Measurements from ENCODE around the gene TOPAZ1.
A peak's percentile ranks its signal among the peaks of the same experiment; 100 is the strongest.

Gene TOPAZ1

DNA sequence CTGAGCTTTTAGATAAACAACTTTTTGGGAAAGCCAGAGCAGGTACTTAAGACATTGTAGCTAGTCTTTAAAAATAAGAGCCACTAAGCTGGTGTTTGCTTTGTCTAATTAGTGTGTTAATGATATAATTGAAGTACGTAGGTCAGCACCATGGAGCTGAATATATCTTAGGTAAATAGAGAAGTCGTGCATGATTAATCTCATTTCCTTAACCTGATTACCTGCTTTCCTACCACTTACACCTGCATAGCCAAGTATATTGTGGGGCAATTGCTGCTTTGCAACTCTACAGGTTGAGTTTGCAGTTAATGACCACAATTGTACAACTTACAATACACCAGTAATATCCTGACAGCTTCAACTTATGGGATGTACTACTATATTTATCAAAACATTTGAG is 17.6 kb upstream of the TOPAZ1 start:
- no peak for TF ChIP-seq POU2F2 (IDR thresholded peaks at IDR 0.05; ENCODE audit: low read depth, low read length)
- no peak for TF ChIP-seq PAX5 (IDR thresholded peaks at IDR 0.05; ENCODE audit: insufficient read depth, low read length, severe bottlenecking)
- TF ChIP-seq TAF1 (IDR thresholded peaks at IDR 0.05; ENCODE audit: low read depth, low read length): no peak
- TF ChIP-seq SPI1 (IDR thresholded peaks at IDR 0.05; ENCODE audit: low read depth, low read length): no peak
- no peak for TF ChIP-seq POLR2A (IDR thresholded peaks at IDR 0.05; ENCODE audit: low read depth, low read length)
- no peak for TF ChIP-seq POLR2AphosphoS5 (IDR thresholded peaks at IDR 0.05; ENCODE audit: low read depth, low read length)
- DNase-seq (ENCODE audit: insufficient read length, low spot score) (no peak), FAIRE-seq (no peak)

DNA sequence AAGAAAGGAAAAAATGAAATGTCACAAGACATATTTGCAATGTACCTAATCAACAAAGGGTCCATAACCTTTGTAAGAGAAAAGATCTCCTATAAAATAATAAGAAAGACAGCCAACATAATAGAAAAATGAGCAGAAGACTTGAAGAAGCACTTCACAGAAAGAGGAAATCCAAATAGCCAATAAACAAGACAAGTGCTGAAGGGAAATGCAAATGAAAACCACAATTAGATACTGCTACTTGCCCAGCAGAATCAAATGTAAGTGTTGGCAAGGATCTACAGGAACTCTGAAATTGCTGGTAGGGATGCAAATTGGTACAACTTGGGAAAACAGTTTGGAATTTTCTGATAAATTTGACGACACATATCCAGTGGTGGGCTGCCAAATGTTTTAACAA is 15.1 kb upstream of the TOPAZ1 start:
- no peak for FAIRE-seq
- TF ChIP-seq SPI1 (IDR thresholded peaks at IDR 0.05; ENCODE audit: low read depth, low read length) (no peak), POLR2A (IDR thresholded peaks at IDR 0.05; ENCODE audit: low read depth, low read length) (no peak), PAX5 (IDR thresholded peaks at IDR 0.05; ENCODE audit: insufficient read depth, low read length, severe bottlenecking) (no peak), POLR2AphosphoS5 (IDR thresholded peaks at IDR 0.05; ENCODE audit: low read depth, low read length) (no peak), TAF1 (IDR thresholded peaks at IDR 0.05; ENCODE audit: low read depth, low read length) (no peak), POU2F2 (IDR thresholded peaks at IDR 0.05; ENCODE audit: low read depth, low read length) (no peak)
- DNase-seq (ENCODE audit: insufficient read length, low spot score): no peak

DNA sequence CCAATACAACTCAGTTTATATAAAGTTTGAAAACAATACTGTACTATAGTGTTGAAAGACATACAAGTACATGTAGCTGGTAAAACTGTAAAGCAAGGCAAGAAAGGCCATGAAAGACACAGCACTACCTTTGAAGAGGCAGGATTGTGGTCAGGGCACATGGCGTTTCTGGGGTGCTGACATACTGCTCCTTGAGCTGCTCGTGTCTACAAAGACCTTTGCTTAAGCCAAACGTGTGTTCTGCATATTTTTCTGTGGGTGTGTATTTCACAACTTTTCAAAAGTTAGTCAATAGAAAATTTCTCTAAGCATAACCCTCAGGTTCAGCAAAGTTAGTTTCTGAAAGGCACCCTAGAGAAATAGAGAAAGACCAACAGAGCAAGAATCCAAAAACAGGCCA is 14.1 kb upstream of the TOPAZ1 start:
- no peak for FAIRE-seq
- DNase-seq (ENCODE audit: insufficient read length, low spot score): no peak
- no peak for TF ChIP-seq POU2F2 (IDR thresholded peaks at IDR 0.05; ENCODE audit: low read depth, low read length)
- no peak for TF ChIP-seq PAX5 (IDR thresholded peaks at IDR 0.05; ENCODE audit: insufficient read depth, low read length, severe bottlenecking)
- no peak for TF ChIP-seq POLR2AphosphoS5 (IDR thresholded peaks at IDR 0.05; ENCODE audit: low read depth, low read length)
- no peak for TF ChIP-seq SPI1 (IDR thresholded peaks at IDR 0.05; ENCODE audit: low read depth, low read length)
- TF ChIP-seq TAF1 (IDR thresholded peaks at IDR 0.05; ENCODE audit: low read depth, low read length): no peak
- no peak for TF ChIP-seq POLR2A (IDR thresholded peaks at IDR 0.05; ENCODE audit: low read depth, low read length)

DNA sequence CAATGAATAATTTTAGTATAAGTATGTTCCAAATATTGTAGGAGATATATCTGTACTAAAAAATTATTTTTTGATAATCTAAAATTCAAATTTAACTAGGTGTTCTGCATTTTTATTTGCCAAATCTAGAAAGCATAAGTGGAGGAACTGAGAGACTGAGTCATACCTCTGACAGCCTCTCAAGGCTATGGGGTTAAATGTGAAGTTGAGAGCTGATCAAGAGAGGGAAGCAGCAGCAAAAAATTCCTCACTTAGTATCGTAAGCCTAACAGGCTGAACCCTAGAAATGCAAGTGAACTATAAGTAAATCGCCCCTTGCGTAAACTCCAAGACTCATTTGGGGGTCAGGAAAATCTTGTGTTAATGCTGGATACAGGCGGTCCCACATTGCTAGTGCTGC is 12.8 kb upstream of the TOPAZ1 start:
- DNase-seq (ENCODE audit: insufficient read length, low spot score) (no peak), FAIRE-seq (no peak)
- no peak for TF ChIP-seq TAF1 (IDR thresholded peaks at IDR 0.05; ENCODE audit: low read depth, low read length)

DNA sequence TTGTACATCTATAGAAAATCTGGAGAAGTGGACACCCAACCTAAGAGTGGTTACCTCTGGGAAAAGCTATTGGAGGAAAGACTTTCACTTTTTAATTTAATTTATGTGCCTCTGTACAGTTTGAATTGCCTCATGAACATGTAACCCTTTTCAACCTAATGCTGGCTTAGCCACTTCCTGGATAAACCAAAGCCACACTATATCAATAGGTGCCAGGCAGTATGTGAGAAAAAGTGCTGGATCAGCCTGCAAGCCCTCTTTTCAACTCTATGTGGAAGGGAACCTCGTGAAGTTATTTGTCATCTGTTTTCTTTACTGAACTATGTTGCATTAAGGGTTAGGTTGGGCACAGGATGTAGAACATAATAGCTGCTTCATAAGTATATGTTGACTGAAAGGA is 9.3 kb upstream of the TOPAZ1 start:
- DNase-seq (ENCODE audit: insufficient read length, low spot score) (no peak), FAIRE-seq (no peak)
- TF ChIP-seq SPI1 (IDR thresholded peaks at IDR 0.05; ENCODE audit: low read depth, low read length): no peak
- no peak for TF ChIP-seq POLR2AphosphoS5 (IDR thresholded peaks at IDR 0.05; ENCODE audit: low read depth, low read length)
- TF ChIP-seq TAF1 (IDR thresholded peaks at IDR 0.05; ENCODE audit: low read depth, low read length): no peak
- no peak for TF ChIP-seq POLR2A (IDR thresholded peaks at IDR 0.05; ENCODE audit: low read depth, low read length)
- TF ChIP-seq POU2F2 (IDR thresholded peaks at IDR 0.05; ENCODE audit: low read depth, low read length): no peak
- TF ChIP-seq PAX5 (IDR thresholded peaks at IDR 0.05; ENCODE audit: insufficient read depth, low read length, severe bottlenecking): no peak

DNA sequence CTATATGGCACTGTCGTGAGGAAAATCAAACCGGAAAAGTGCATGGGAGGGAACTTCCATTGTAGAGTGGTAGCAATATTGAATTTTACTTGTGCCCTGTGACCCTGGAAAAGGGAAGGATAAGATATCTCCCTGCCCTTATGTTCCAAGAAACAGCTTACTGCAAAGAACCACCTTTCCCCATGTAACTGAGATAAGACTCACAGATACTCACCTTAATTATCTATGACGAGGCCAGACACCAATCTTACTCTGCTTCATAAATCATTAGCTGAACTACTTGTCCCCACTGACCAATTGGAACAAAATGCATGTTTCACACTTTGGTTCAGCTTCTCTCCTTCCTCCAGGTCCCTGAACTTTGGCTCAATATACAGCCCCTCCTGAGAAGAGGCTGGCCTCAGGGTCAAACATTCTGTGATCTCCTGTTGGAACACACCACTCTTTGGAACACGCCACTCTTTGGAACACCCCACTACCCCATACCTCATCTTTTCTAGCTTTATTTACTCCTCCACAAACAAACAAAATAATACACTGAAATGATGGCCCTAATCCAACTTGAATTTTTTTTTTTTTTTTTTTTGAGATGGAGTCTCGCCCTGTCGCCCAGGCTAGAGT is 6.9 kb upstream of the TOPAZ1 start:
- no peak for DNase-seq (ENCODE audit: insufficient read length, low spot score)
- TF ChIP-seq POU2F2 (IDR thresholded peaks at IDR 0.05; ENCODE audit: low read depth, low read length) (no peak), TAF1 (IDR thresholded peaks at IDR 0.05; ENCODE audit: low read depth, low read length) (no peak), POLR2A (IDR thresholded peaks at IDR 0.05; ENCODE audit: low read depth, low read length) (no peak), POLR2AphosphoS5 (IDR thresholded peaks at IDR 0.05; ENCODE audit: low read depth, low read length) (no peak), PAX5 (IDR thresholded peaks at IDR 0.05; ENCODE audit: insufficient read depth, low read length, severe bottlenecking) (no peak)
- FAIRE-seq: no peak

DNA sequence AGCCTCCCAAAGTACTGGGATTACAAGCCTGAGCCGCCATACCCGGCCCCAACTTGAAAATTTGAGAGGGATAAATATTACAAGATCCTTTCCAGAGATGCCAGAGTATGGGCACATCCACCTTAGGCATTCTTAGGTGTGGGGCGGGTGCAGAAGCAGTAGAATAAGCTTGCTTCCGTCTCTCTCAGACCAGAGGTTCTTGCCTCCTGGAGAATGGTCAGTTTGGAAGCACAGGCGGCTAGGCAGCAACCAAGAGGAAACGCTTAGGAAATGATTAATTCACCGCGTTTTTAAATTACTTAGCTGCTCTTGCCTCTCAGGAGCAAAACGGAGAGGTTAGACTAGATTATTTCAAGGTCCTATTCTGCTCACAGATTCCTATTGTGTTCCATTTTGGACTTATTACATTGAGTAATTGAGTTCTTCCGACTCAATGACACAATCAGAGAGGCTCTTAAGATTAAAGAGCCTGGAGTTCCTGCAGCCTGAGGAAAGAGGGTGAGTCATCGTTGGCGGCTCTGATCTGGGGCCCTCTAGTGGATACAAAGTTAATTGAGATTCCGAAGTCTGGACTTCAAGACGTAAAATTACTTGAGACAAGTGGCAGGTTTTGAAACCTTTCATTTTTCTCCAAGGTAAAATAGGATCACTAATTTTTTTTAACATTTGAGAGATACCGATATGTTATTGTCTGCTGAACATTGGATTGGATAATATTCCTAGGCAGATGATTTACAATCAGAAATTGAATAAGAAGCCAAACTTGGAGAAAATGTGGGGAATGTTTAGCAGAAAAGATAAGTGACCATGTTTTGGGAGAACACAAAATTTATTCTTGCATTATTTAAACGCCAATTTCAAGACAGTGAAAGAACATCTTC is 5.8 kb upstream of the TOPAZ1 start:
- DNase-seq (ENCODE audit: insufficient read length, low spot score) (peak; percentile 23), FAIRE-seq (peak; percentile 57)
- TF ChIP-seq TAF1 (IDR thresholded peaks at IDR 0.05; ENCODE audit: low read depth, low read length) (no peak), POU2F2 (IDR thresholded peaks at IDR 0.05; ENCODE audit: low read depth, low read length) (no peak), PAX5 (IDR thresholded peaks at IDR 0.05; ENCODE audit: insufficient read depth, low read length, severe bottlenecking) (no peak), SPI1 (IDR thresholded peaks at IDR 0.05; ENCODE audit: low read depth, low read length) (no peak), POLR2AphosphoS5 (IDR thresholded peaks at IDR 0.05; ENCODE audit: low read depth, low read length) (no peak), POLR2A (IDR thresholded peaks at IDR 0.05; ENCODE audit: low read depth, low read length) (no peak)

DNA sequence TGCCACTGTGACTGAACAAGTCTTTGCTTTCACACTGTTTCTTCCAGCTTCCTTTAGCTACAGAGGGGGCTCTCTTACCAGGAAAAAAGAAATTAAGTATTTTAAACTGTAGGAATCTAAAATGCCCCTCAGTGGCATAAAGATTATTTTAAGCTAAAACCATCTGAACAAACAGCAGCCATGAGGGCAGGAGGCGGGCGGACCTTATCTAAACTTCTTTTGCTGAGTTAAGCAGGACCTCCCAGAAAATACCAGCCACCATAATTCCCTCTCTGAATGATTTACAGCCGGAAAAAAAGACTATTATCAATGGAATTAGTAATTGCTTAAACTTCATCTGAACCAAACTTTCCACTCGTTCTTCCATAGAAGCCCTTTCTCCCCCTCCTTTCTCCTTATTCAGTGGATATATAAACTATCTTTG is 5.2 kb upstream of the TOPAZ1 start:
- FAIRE-seq (no peak), DNase-seq (ENCODE audit: insufficient read length, low spot score) (no peak)
- TF ChIP-seq POU2F2 (IDR thresholded peaks at IDR 0.05; ENCODE audit: low read depth, low read length): no peak
- no peak for TF ChIP-seq PAX5 (IDR thresholded peaks at IDR 0.05; ENCODE audit: insufficient read depth, low read length, severe bottlenecking)
- no peak for TF ChIP-seq TAF1 (IDR thresholded peaks at IDR 0.05; ENCODE audit: low read depth, low read length)
- TF ChIP-seq POLR2A (IDR thresholded peaks at IDR 0.05; ENCODE audit: low read depth, low read length): no peak
- no peak for TF ChIP-seq SPI1 (IDR thresholded peaks at IDR 0.05; ENCODE audit: low read depth, low read length)

DNA sequence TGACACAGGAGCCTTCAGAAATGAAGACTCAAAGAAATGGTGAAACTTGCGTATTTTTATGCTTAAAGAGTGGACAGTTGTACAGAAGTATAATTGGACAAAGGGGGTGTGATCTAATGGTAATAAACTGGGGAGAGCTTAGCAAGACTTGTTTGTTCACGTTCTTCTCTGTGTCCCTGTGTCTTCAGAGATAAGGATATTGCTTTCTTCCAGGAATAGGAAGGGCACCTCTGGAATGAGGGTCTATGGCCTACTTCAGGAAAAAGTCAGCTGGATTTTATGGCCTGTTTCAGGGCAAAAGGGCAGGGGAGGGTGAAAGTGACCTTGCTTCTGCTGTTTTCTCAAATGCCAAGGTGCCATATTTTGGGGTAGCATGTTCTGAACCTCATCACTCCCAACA is 4.5 kb upstream of the TOPAZ1 start:
- no peak for TF ChIP-seq PAX5 (IDR thresholded peaks at IDR 0.05; ENCODE audit: insufficient read depth, low read length, severe bottlenecking)
- no peak for TF ChIP-seq POLR2AphosphoS5 (IDR thresholded peaks at IDR 0.05; ENCODE audit: low read depth, low read length)
- no peak for TF ChIP-seq POU2F2 (IDR thresholded peaks at IDR 0.05; ENCODE audit: low read depth, low read length)
- FAIRE-seq (no peak), DNase-seq (ENCODE audit: insufficient read length, low spot score) (no peak)

DNA sequence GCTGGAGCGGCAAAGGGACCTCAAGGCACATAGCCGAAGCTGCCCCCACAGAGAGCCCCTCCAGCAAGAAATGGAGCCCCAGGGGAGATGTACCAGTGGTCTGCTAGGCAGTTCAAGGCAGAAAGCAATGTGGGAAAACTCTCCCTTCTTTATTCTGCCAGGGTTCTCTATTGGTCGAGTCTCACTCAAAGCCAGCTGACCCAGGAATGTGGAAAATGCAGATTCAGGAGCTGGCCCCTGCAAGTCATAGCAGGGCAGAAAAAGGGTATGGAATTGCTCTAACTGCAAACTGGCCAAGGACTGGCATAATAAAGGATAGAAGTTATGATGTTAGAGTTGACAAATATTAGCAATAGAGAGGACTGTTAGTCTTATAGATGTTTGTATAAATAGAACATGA is 4.0 kb upstream of the TOPAZ1 start:
- TF ChIP-seq PAX5 (IDR thresholded peaks at IDR 0.05; ENCODE audit: insufficient read depth, low read length, severe bottlenecking) (no peak), POLR2A (IDR thresholded peaks at IDR 0.05; ENCODE audit: low read depth, low read length) (no peak), POLR2AphosphoS5 (IDR thresholded peaks at IDR 0.05; ENCODE audit: low read depth, low read length) (no peak), SPI1 (IDR thresholded peaks at IDR 0.05; ENCODE audit: low read depth, low read length) (no peak), TAF1 (IDR thresholded peaks at IDR 0.05; ENCODE audit: low read depth, low read length) (no peak), POU2F2 (IDR thresholded peaks at IDR 0.05; ENCODE audit: low read depth, low read length) (no peak)
- FAIRE-seq (no peak), DNase-seq (ENCODE audit: insufficient read length, low spot score) (no peak)

Measured in GM12891 (cell line).